Measurements from ENCODE around the gene ADAMTS2. TPM values are rescaled to one million over a fixed set of nuclear protein-coding genes. Genes with fewer than 3 reads are reported as not detected.

The ADAMTS2 gene
- total and polyA plus RNA-seq, 2 experiments from 2014 or later, result 1.6 to 8.1 TPM

GRCh38 chr5:179149278-179149677 lies 196.0 kb downstream of the ADAMTS2 start:
- TF ChIP-seq STAT1 (IDR thresholded peaks at IDR 0.05; ENCODE audit: unreplicated experiment) (no peak), CREB1 (CRISPR knock-in tag; IDR thresholded peaks at IDR 0.05; ENCODE audit: low read depth) (no peak)
- Mint-ChIP-seq H3K27ac (no peak overlapping the region), H3K36me3 (ENCODE audit: low read depth) (no peaks in the 10 kb centered on the region), H3K4me3 (no peak overlapping the region), H3K4me1 (no peaks in the 10 kb centered on the region), H3K27me3 (ENCODE audit: insufficient read depth, low read depth, poor library complexity) (peaks cover 1% of the 10 kb centered on the region), H3K9me3 (no peaks in the 10 kb centered on the region; the same call in 1 of the 3 replicates)
- Histone ChIP-seq H3K9me2 (ENCODE audit: insufficient read depth) (no peaks in the 10 kb centered on the region), H4K20me1 (replicated peaks; ENCODE audit: insufficient read depth) (no peaks in the 10 kb centered on the region), H3K4me1 (ENCODE audit: insufficient read depth) (no peaks in the 10 kb centered on the region), H3F3A (replicated peaks; ENCODE audit: low read depth) (no peaks in the 10 kb centered on the region), H3K79me2 (replicated peaks; ENCODE audit: insufficient read depth) (no peaks in the 10 kb centered on the region), H3K4me2 (no peak overlapping the region), H3K27me3 (ENCODE audit: insufficient read depth) (no peaks in the 10 kb centered on the region), H2AFZ (no peak overlapping the region), H3K27ac (ENCODE audit: low read depth) (no peak overlapping the region), H3K4me3 (no peak overlapping the region), H3K36me3 (ENCODE audit: insufficient read depth) (no peaks in the 10 kb centered on the region)
- ATAC-seq (no peak), DNase-seq (ENCODE audit: low spot score) (no peak)

- Histone ChIP-seq H3K27ac (ENCODE audit: low read depth) (no peak overlapping the region), H3K79me2 (replicated peaks; ENCODE audit: insufficient read depth) (no peaks in the 10 kb centered on the region), H3K4me1 (ENCODE audit: insufficient read depth) (no peaks in the 10 kb centered on the region), H3K9me2 (ENCODE audit: insufficient read depth) (no peaks in the 10 kb centered on the region), H3F3A (replicated peaks; ENCODE audit: low read depth) (no peaks in the 10 kb centered on the region), H4K20me1 (replicated peaks; ENCODE audit: insufficient read depth) (no peaks in the 10 kb centered on the region), H2AFZ (no peak overlapping the region), H3K4me3 (no peak overlapping the region), H3K4me2 (no peak overlapping the region), H3K27me3 (ENCODE audit: insufficient read depth) (no peaks in the 10 kb centered on the region), H3K36me3 (ENCODE audit: insufficient read depth) (no peaks in the 10 kb centered on the region)
- DNase-seq (ENCODE audit: low spot score), result no peak
- H3K4me3 Mint-ChIP-seq, result no peak overlapping the region
- H3K9me3 Mint-ChIP-seq, result no peaks in the 10 kb centered on the region; the same call in 1 of the 3 replicates
- no peaks in the 10 kb centered on the region for H3K4me1 Mint-ChIP-seq
- H3K27ac Mint-ChIP-seq, result no peak overlapping the region
- H3K27me3 Mint-ChIP-seq (ENCODE audit: insufficient read depth, low read depth, poor library complexity), result peaks cover 1% of the 10 kb centered on the region
- H3K36me3 Mint-ChIP-seq (ENCODE audit: low read depth), result no peaks in the 10 kb centered on the region
- ATAC-seq, result no peak; the same call in 2 of the 3 replicates
- no peak for TF ChIP-seq NANOG (IDR thresholded peaks at IDR 0.05; ENCODE audit: borderline replicate concordance)
- no peak for TF ChIP-seq CREB1 (CRISPR knock-in tag; IDR thresholded peaks at IDR 0.05; ENCODE audit: low read depth)
- TF ChIP-seq EZH2 (IDR thresholded peaks at IDR 0.05; ENCODE audit: low read depth, unreplicated experiment), result no peak
- TF ChIP-seq JUNB (IDR thresholded peaks at IDR 0.05; ENCODE audit: unreplicated experiment), result no peak
- no peak for TF ChIP-seq ETS1 (IDR thresholded peaks at IDR 0.05)
- no peak for TF ChIP-seq EZH2phosphoT487 (IDR thresholded peaks at IDR 0.05; ENCODE audit: unreplicated experiment)
- no peak for TF ChIP-seq POLR2AphosphoS5 (IDR thresholded peaks at IDR 0.05; ENCODE audit: low read depth)
- no peak for TF ChIP-seq CTCF (conservative IDR thresholded peaks at IDR 0.05; ENCODE audit: low read depth in 2 of 2)
- no peak for TF ChIP-seq ZNF462 (CRISPR knock-in tag; IDR thresholded peaks at IDR 0.05)
- TF ChIP-seq ZNF114 (CRISPR knock-in tag; IDR thresholded peaks at IDR 0.05), result no peak
- no peak for TF ChIP-seq STAT1 (IDR thresholded peaks at IDR 0.05; ENCODE audit: unreplicated experiment)
- no peak for TF ChIP-seq ZNF331 (CRISPR knock-in tag; IDR thresholded peaks at IDR 0.05; ENCODE audit: low read depth)
These were observed 196.5 kb downstream of the ADAMTS2 start for GRCh38 chr5:179148703-179149170.

Measured in GM23338 (cell line).